GM12878 (cell line): ENCODE data around the gene FAM193A. TPM values are rescaled to one million over a fixed set of nuclear protein-coding genes. Genes with fewer than 3 reads are reported as not detected.

Experiments
- CHD2 ChIP-seq: IDR thresholded peaks from 2 replicates; pipeline ENCODE4 v1.6.1; 2011; ENCODE audit warnings: low read depth, low read length, improper control_type of control experiment, borderline replicate concordance
- KAT2A ChIP-seq: conservative IDR thresholded peaks from 2 replicates; pipeline ENCODE4 v1.6.1; 2011; ENCODE audit warnings: low read depth, low read length; ENCODE audit not compliant: control insufficient read depth
- KLF5 ChIP-seq: fragments of 450-650 bp; IDR thresholded peaks from 2 replicates; pipeline ENCODE4 v1.6.1; 2014; ENCODE audit warnings: mild to moderate bottlenecking; ENCODE audit not compliant: partially characterized antibody
- MTA2 ChIP-seq: fragments of 450-650 bp; IDR thresholded peaks from 2 replicates; pipeline ENCODE4 v1.6.1; 2016; ENCODE audit warnings: low read depth, mild to moderate bottlenecking, moderate library complexity
- MYC ChIP-seq: IDR thresholded peaks from 2 replicates; pipeline ENCODE4 v1.6.1; 2011; ENCODE audit warnings: mild to moderate bottlenecking, low read length, moderate library complexity, inconsistent platforms; ENCODE audit not compliant: insufficient read depth, insufficient replicate concordance, insufficient read length, severe bottlenecking
- NFXL1 ChIP-seq: fragments of 450-650 bp; IDR thresholded peaks from 2 replicates; pipeline ENCODE4 v1.6.1; 2017; ENCODE audit warnings: antibody characterized with exemption, mild to moderate bottlenecking, borderline replicate concordance
- PML ChIP-seq: IDR thresholded peaks from 2 replicates; pipeline ENCODE4 v1.6.1; 2012; ENCODE audit warnings: low read length, inconsistent platforms
- POLR2AphosphoS2 ChIP-seq: IDR thresholded peaks from 2 replicates; pipeline ENCODE4 v1.6.1; 2011; ENCODE audit warnings: low read depth, mild to moderate bottlenecking, low read length, improper control_type of control experiment, moderate library complexity
- RCOR1 ChIP-seq: conservative IDR thresholded peaks from 2 replicates; pipeline ENCODE4 v1.6.1; 2012; ENCODE audit warnings: low read depth, low read length, improper control_type of control experiment
- STAT1 ChIP-seq: fragments of 450-650 bp; conservative IDR thresholded peaks from 2 replicates; pipeline ENCODE4 v1.6.1; 2014; ENCODE audit warnings: antibody characterized with exemption, mild to moderate bottlenecking
- SUPT20H ChIP-seq: IDR thresholded peaks from 2 replicates; pipeline ENCODE4 v1.6.1; 2011; ENCODE audit warnings: low read depth, mild to moderate bottlenecking, low read length, moderate library complexity, borderline replicate concordance; ENCODE audit not compliant: control insufficient read depth
- polyA plus RNA-seq, 11 experiments: library from polyadenylated mRNA; depleted of rRNA in 4 of 11; unstranded in 6 of 11; stranded (reverse) in 5 of 11; fragments of >200 nt; fragmentation: Nextera tagmentation in 4 of 11; fragmentation: Illumina TruSeq in 1 of 11; extraction: Ambion mirVana in 4 of 11; extraction: Trizol in 1 of 11; gene quantifications; 1 replicate in 1 of 11; 2 replicates in 10 of 11; pipeline versions ENCODE4 v1.2.1 to v1.2.3, GENCODE V29; 2011 to 2016; ENCODE audit warnings: inconsistent platforms in 2 of 11, missing spikeins in 2 of 11, low read depth in 1 of 11
- total RNA-seq, 4 experiments: library from RNA; depleted of rRNA in 3 of 4; stranded (reverse); fragments of >200 nt in 3 of 4; fragmentation: Illumina TruSeq in 1 of 4; extraction: Trizol in 1 of 4; gene quantifications; 2 replicates each; pipeline versions ENCODE4 v1.2.1 to v1.2.3, GENCODE V29; 2013 to 2021
- TF ChIP-seq, protein P1 (sequence below): fragments of 450-650 bp; formaldehyde crosslinking; IDR thresholded peaks from 2 replicates; pipeline ENCODE4 v1.4.0; 2022; ENCODE audit warnings: mild to moderate bottlenecking, moderate library complexity

Gene FAM193A
- total and polyA plus RNA-seq, 10 of the 15 experiments (the other 5 are each of a cell fraction or from before 2014, with no cell fraction given) = 0.52 to 23.3 (median 7.4) TPM

DNA sequence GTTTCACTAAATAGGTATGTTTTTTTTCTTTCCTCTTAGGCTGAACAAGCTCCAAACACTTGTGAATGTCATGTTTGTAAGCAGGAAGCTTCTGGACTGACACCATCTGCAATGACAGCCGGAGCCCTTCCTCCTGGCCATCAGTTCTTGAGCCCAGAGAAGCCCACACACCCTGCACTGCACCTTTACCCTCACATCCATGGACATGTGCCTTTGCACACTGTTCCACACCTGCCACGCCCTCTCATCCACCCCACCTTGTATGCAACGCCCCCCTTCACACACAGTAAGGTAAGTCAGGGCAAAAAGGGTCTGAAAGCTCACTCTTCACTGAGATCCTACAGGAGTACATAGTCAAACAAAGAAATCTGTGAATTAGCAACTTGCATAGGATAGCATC lies 135.6 kb downstream of the FAM193A start (continued):
- no peak for TF ChIP-seq KLF5
- TF ChIP-seq STAT1 = no peak
- TF ChIP-seq PML = no peak
- no peak for TF ChIP-seq MYC
- TF ChIP-seq MTA2 = no peak
- TF ChIP-seq CHD2 = no peak
- TF ChIP-seq KAT2A = no peak
- TF ChIP-seq, protein P1, sequence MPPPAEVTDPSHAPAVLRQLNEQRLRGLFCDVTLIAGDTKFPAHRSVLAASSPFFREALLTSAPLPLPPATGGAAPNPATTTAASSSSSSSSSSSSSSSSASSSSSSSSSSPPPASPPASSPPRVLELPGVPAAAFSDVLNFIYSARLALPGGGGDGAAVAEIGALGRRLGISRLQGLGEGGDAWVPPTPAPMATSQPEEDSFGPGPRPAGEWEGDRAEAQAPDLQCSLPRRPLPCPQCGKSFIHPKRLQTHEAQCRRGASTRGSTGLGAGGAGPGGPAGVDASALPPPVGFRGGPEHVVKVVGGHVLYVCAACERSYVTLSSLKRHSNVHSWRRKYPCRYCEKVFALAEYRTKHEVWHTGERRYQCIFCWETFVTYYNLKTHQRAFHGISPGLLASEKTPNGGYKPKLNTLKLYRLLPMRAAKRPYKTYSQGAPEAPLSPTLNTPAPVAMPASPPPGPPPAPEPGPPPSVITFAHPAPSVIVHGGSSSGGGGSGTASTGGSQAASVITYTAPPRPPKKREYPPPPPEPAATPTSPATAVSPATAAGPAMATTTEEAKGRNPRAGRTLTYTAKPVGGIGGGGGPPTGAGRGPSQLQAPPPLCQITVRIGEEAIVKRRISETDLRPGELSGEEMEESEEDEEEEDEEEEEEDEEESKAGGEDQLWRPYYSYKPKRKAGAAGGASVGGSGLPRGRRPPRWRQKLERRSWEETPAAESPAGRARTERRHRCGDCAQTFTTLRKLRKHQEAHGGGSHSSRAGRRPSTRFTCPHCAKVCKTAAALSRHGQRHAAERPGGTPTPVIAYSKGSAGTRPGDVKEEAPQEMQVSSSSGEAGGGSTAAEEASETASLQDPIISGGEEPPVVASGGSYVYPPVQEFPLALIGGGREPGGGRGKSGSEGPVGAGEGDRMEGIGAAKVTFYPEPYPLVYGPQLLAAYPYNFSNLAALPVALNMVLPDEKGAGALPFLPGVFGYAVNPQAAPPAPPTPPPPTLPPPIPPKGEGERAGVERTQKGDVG = no peak
- TF ChIP-seq SUPT20H = no peak
- TF ChIP-seq NFXL1 = no peak
- TF ChIP-seq POLR2AphosphoS2 = no peak
- TF ChIP-seq RCOR1 = no peak
